HepG2 (cell line): ENCODE results near the gene ERMAP.

ENCODE experiments used
- AGO1 ChIP-seq: fragments of 200-400 bp; formaldehyde crosslinking; IDR thresholded peaks from 2 replicates; pipeline ENCODE4 v1.6.1; 2017; ENCODE audit warnings: mild to moderate bottlenecking, low read depth, low read length, moderate library complexity; ENCODE audit not compliant: poor library complexity, severe bottlenecking
- CENPT ChIP-seq: sonication (generic); formaldehyde crosslinking; IDR thresholded peaks from 2 replicates; pipeline ENCODE4 v1.8.0; 2022; ENCODE audit warnings: low read depth, mild to moderate bottlenecking, moderate library complexity, missing genetic modification reagents
- HNRNPLL ChIP-seq: fragments of 200-400 bp; formaldehyde crosslinking; IDR thresholded peaks from 2 replicates; pipeline ENCODE4 v1.6.1; 2017; ENCODE audit warnings: mild to moderate bottlenecking, low read depth, low read length; ENCODE audit not compliant: poor library complexity, severe bottlenecking
- JARID2 ChIP-seq: sonication (generic); formaldehyde crosslinking; IDR thresholded peaks from 2 replicates; pipeline ENCODE4 v1.8.1; 2023; ENCODE audit warnings: missing genetic modification reagents, inconsistent platforms; ENCODE audit not compliant: insufficient replicate concordance
- POLR2AphosphoS5 ChIP-seq: IDR thresholded peaks from 2 replicates; pipeline ENCODE4 v1.6.1; 2012; ENCODE audit warnings: low read depth, low read length
- RAD51 ChIP-seq: fragments of 450-650 bp; IDR thresholded peaks from 2 replicates; pipeline ENCODE4 v1.6.1; 2016; ENCODE audit warnings: borderline replicate concordance
- SNAPC4 ChIP-seq: sonication (generic); formaldehyde crosslinking; IDR thresholded peaks from 2 replicates; pipeline ENCODE4 v1.4.0; 2020; ENCODE audit warnings: mild to moderate bottlenecking, missing genetic modification reagents
- SP2 ChIP-seq: sonication (generic); formaldehyde crosslinking; IDR thresholded peaks from 2 replicates; pipeline ENCODE4 v1.5.1; 2020; ENCODE audit warnings: mild to moderate bottlenecking, missing genetic modification reagents
- ZBTB2 ChIP-seq: sonication (generic); formaldehyde crosslinking; IDR thresholded peaks from 2 replicates; pipeline ENCODE4 v1.8.0; 2022; ENCODE audit warnings: low read depth, missing genetic modification reagents
- ZNF704 ChIP-seq: sonication (generic); formaldehyde crosslinking; IDR thresholded peaks from 2 replicates; pipeline ENCODE4 v1.8.1; 2023; ENCODE audit warnings: mild to moderate bottlenecking, inconsistent platforms, moderate library complexity, missing genetic modification reagents, borderline replicate concordance
- ZNF816 ChIP-seq: sonication (generic); formaldehyde crosslinking; IDR thresholded peaks from 2 replicates; pipeline ENCODE4 v1.8.0; 2022; ENCODE audit warnings: missing genetic modification reagents, mild to moderate bottlenecking, borderline replicate concordance
- TF ChIP-seq, protein P1 (sequence below): sonication (generic); formaldehyde crosslinking; IDR thresholded peaks from 2 replicates; pipeline ENCODE4 v1.5.0; 2020; ENCODE audit warnings: mild to moderate bottlenecking, missing genetic modification reagents, moderate library complexity

GRCh38 chr1:42784547-42784945 lies 32.4 kb upstream of the ERMAP start:
- no peak for TF ChIP-seq HNRNPLL
- no peak for TF ChIP-seq CENPT (CRISPR knock-in tag)
- TF ChIP-seq ZNF704 (CRISPR knock-in tag) = no peak
- TF ChIP-seq SP2 (CRISPR knock-in tag) = no peak
- TF ChIP-seq ZBTB2 (CRISPR knock-in tag) = no peak
- no peak for TF ChIP-seq POLR2AphosphoS5
- TF ChIP-seq, protein P1, sequence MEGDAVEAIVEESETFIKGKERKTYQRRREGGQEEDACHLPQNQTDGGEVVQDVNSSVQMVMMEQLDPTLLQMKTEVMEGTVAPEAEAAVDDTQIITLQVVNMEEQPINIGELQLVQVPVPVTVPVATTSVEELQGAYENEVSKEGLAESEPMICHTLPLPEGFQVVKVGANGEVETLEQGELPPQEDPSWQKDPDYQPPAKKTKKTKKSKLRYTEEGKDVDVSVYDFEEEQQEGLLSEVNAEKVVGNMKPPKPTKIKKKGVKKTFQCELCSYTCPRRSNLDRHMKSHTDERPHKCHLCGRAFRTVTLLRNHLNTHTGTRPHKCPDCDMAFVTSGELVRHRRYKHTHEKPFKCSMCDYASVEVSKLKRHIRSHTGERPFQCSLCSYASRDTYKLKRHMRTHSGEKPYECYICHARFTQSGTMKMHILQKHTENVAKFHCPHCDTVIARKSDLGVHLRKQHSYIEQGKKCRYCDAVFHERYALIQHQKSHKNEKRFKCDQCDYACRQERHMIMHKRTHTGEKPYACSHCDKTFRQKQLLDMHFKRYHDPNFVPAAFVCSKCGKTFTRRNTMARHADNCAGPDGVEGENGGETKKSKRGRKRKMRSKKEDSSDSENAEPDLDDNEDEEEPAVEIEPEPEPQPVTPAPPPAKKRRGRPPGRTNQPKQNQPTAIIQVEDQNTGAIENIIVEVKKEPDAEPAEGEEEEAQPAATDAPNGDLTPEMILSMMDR (CRISPR knock-in tag) = no peak
- no peak for TF ChIP-seq AGO1
- no peak for TF ChIP-seq SNAPC4 (CRISPR knock-in tag)
- TF ChIP-seq ZNF816 (CRISPR knock-in tag) = no peak
- no peak for TF ChIP-seq JARID2 (CRISPR knock-in tag)
- TF ChIP-seq RAD51 = no peak
